OCI-LY1 (cell line): ENCODE results near the gene LRRC8E.

Experiments used
- EZH2 ChIP-seq: fragments of 200-600 bp; sonication (generic), shearing (Covaris generic); IDR thresholded peaks from 2 replicates; pipeline ENCODE4 v1.8.0; 2017; ENCODE audit warnings: borderline replicate concordance, mixed run types, mild to moderate bottlenecking, antibody characterized with exemption, low read length, moderate library complexity, mixed read lengths
- TF ChIP-seq, protein P1 (sequence below): fragments of 200-600 bp; sonication (generic), shearing (Covaris generic); IDR thresholded peaks from 2 replicates; pipeline ENCODE4 v1.5.1; 2017; ENCODE audit warnings: mild to moderate bottlenecking, antibody characterized with exemption, low read length, moderate library complexity, mixed read lengths

DNA sequence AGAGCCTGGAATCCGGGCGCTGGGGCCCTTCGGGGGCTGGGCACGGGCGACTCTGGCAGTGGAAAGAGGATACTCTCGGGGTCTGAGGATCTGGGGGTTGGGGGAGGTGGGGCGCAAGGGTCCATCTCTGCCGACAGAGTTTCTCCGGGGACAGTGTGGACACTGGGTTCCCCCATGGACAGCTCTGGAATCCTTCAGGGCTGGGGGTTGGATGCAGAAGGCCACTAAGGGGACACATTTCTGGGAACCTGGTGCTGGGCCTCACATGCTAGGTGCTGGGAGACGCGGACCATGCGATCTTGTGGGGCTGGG, 28.6 kb downstream of the LRRC8E start:
- TF ChIP-seq, protein P1, sequence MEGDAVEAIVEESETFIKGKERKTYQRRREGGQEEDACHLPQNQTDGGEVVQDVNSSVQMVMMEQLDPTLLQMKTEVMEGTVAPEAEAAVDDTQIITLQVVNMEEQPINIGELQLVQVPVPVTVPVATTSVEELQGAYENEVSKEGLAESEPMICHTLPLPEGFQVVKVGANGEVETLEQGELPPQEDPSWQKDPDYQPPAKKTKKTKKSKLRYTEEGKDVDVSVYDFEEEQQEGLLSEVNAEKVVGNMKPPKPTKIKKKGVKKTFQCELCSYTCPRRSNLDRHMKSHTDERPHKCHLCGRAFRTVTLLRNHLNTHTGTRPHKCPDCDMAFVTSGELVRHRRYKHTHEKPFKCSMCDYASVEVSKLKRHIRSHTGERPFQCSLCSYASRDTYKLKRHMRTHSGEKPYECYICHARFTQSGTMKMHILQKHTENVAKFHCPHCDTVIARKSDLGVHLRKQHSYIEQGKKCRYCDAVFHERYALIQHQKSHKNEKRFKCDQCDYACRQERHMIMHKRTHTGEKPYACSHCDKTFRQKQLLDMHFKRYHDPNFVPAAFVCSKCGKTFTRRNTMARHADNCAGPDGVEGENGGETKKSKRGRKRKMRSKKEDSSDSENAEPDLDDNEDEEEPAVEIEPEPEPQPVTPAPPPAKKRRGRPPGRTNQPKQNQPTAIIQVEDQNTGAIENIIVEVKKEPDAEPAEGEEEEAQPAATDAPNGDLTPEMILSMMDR, result no peak
- no peak for TF ChIP-seq EZH2
